Measurements from ENCODE around the gene GUCD1. TPM values are rescaled to one million over a fixed set of nuclear protein-coding genes. Genes with fewer than 3 reads are reported as not detected.

GUCD1 gene
- total RNA-seq, 4 donors from 2014 or later = 56.7 to 498 (median 277) TPM

DNA sequence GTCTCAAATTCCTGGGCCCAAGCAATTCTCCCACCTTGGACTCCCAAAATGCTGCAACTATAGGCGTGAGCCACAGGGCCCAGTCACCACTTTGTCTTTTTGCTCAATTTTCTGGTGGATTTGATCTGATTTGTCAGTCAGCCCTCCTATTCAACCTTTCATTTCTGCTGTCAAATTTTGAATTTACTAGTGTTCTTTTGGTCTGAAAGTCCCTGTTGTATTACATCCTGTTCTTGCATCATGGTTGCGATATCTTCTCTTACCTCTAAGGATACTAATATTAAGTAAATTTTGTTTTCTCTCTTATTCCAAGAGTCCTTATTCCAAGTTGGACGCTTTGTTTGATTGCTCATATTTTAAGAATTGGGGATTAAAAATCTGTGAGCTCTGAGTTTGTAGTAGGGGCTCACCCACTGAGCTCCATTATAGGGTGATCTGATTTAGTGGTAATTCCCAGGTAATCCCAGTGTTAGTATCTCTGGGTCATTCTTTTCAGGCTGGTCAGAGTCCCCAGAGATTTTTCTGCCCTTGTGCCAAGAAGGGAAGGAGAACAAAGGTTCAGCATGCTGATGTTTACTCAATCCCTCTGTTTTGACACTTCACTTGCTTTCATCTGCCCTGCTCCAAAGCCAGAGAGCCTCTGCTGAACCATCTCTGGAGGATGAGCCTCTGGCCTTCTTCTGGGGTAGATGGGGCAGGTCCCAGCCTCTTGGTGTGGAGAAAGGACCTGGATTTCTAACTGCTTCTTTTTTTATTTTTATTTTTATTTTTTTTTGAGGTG is 49.8 kb downstream of the GUCD1 start:
- H3K27me3 ChIP-seq = no peaks in the 10 kb centered on the region
- WGBS, 2 donors (ENCODE audit: low coverage in 1 of 2) = 84 to 96% methylated on average over 3 of the region's 3 CpGs
- TF ChIP-seq, protein P1, sequence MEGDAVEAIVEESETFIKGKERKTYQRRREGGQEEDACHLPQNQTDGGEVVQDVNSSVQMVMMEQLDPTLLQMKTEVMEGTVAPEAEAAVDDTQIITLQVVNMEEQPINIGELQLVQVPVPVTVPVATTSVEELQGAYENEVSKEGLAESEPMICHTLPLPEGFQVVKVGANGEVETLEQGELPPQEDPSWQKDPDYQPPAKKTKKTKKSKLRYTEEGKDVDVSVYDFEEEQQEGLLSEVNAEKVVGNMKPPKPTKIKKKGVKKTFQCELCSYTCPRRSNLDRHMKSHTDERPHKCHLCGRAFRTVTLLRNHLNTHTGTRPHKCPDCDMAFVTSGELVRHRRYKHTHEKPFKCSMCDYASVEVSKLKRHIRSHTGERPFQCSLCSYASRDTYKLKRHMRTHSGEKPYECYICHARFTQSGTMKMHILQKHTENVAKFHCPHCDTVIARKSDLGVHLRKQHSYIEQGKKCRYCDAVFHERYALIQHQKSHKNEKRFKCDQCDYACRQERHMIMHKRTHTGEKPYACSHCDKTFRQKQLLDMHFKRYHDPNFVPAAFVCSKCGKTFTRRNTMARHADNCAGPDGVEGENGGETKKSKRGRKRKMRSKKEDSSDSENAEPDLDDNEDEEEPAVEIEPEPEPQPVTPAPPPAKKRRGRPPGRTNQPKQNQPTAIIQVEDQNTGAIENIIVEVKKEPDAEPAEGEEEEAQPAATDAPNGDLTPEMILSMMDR (IDR thresholded peaks at IDR 0.05) = no peak
- TF ChIP-seq POLR2A (IDR thresholded peaks at IDR 0.05) = no peak
- no peak for TF ChIP-seq EP300 (IDR thresholded peaks at IDR 0.05; ENCODE audit: low read depth)
- no peak for TF ChIP-seq POLR2AphosphoS5 (IDR thresholded peaks at IDR 0.05)
- in situ Hi-C loops (cut with MboI; ENCODE audit: low pct_ligation_motif_present in 1 of 4, low pct_unique_long_range_greater_than_20kb in 1 of 4, low sequenced_read_pairs in 3 of 4) (loop anchor here in 1 of 4 donors (10.0 kb wide), 1 partner anchor 90 kb away; no protein-coding TSS in a partner anchor), intact Hi-C loops (cut with DNase I; ENCODE audit: low total_unique reads) (loop anchor here (10.0 kb wide), 1 partner anchor 80 kb away; the partner anchor contains the start of gene ADORA2A)
- no peaks in the 10 kb centered on the region for H3K9me3 ChIP-seq
- no peak overlapping the region for H3K4me3 ChIP-seq
- DNase-seq = no peak
- H3K27ac ChIP-seq = no peak overlapping the region
- peaks cover under 1 to 20% (median 15%) of the 10 kb centered on the region in 4 donors for H3K4me1 ChIP-seq
- no peaks in the 10 kb centered on the region for H3K36me3 ChIP-seq

DNA sequence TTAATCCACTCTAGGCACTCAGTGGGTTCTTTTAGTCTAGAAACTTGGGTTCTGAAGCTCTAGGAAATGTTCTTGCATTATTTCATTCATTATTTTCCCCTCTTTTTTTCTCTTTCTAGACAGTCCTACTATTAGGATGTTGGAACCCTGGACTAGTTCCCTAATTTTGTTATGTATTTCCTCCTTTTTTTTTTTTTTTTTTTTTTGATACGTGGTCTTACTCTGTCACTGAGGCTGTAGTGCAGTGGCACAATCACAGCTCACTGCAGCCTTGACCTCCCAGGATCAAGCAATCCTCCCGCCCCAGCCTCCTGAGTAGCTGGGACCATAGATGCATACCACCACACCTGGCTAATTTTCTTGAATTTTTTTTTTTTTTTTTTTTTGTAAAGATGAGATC is 50.4 kb downstream of the GUCD1 start:
- Histone ChIP-seq H3K27ac (no peak overlapping the region), H3K4me3 (no peak overlapping the region), H3K27me3 (no peaks in the 10 kb centered on the region), H3K36me3 (no peaks in the 10 kb centered on the region), H3K4me1 (peaks cover 0 to 20% (median 14%) of the 10 kb centered on the region in 4 donors), H3K9me3 (no peaks in the 10 kb centered on the region)
- in situ Hi-C loops (cut with MboI; ENCODE audit: low pct_ligation_motif_present in 1 of 4, low pct_unique_long_range_greater_than_20kb in 1 of 4, low sequenced_read_pairs in 3 of 4) = loop anchor here in 1 of 4 donors (10.0 kb wide), 1 partner anchor 90 kb away; no protein-coding TSS in a partner anchor
- intact Hi-C loops (cut with DNase I; ENCODE audit: low total_unique reads) = loop anchor here (10.0 kb wide), 1 partner anchor 80 kb away; the partner anchor contains the start of gene ADORA2A
- 89% methylated on average over 2 of the region's 2 CpGs; no CpG with 5 or more reads in 1 of the 2 donors for WGBS, 2 donors (ENCODE audit: low coverage in 1 of 2)
- no peak for TF ChIP-seq EP300 (IDR thresholded peaks at IDR 0.05; ENCODE audit: low read depth)
- no peak for TF ChIP-seq POLR2A (IDR thresholded peaks at IDR 0.05)
- TF ChIP-seq, protein P1 (IDR thresholded peaks at IDR 0.05) = no peak
- TF ChIP-seq POLR2AphosphoS5 (IDR thresholded peaks at IDR 0.05) = no peak
- DNase-seq = no peak

DNA sequence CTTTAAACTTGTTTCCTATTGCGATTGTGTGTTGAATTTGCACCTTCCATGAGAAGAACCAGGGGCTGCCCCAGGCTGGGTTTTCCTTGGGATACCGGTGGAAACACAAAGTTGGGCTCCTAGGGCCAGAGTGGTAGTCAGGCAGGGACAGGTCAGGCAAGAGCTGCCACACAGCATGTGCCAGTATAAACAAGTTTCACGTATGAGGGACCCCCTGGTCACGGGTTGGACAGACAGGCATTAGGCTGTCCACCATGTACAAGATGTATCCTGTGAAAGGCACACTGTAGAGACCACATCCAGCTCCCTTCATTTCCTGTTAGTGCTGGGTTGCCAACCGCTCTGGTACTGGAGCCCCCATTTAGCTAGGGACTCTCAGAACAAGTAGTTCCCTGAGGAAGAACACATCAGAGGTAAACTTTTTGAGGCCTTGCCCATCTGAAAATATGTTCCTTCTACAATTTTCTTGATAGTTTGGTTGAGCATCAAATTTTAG is 51.0 kb downstream of the GUCD1 start:
- no peak for DNase-seq
- Histone ChIP-seq H3K9me3 (no peaks in the 10 kb centered on the region), H3K4me1 (peaks cover 0 to 20% (median 14%) of the 10 kb centered on the region in 4 donors), H3K27ac (no peak overlapping the region), H3K27me3 (no peaks in the 10 kb centered on the region), H3K4me3 (no peak overlapping the region), H3K36me3 (no peaks in the 10 kb centered on the region)
- TF ChIP-seq POLR2A (IDR thresholded peaks at IDR 0.05) (no peak), POLR2AphosphoS5 (IDR thresholded peaks at IDR 0.05) (no peak), EP300 (IDR thresholded peaks at IDR 0.05; ENCODE audit: low read depth) (no peak)
- TF ChIP-seq, protein P1 (IDR thresholded peaks at IDR 0.05) = no peak
- WGBS, 2 donors (ENCODE audit: low coverage in 1 of 2) = 90 to 100% methylated on average over 2 to 5 of the region's 5 CpGs
- intact Hi-C loops (cut with DNase I; ENCODE audit: low total_unique reads) (loop anchor here (10.0 kb wide), 1 partner anchor 79 kb away; the partner anchor contains the start of gene ADORA2A), in situ Hi-C loops (cut with MboI; ENCODE audit: low pct_ligation_motif_present in 1 of 4, low pct_unique_long_range_greater_than_20kb in 1 of 4, low sequenced_read_pairs in 3 of 4) (loop anchor here in 1 of 4 donors (10.0 kb wide), 1 partner anchor 89 kb away; no protein-coding TSS in a partner anchor)
